Measurements from ENCODE around the gene DHX34.

- TF ChIP-seq ZNF274 (IDR thresholded peaks at IDR 0.05; ENCODE audit: low read depth, low read length) (no peak), YY1 (IDR thresholded peaks at IDR 0.05; ENCODE audit: insufficient read depth, insufficient read length) (no peak), SUZ12 (IDR thresholded peaks at IDR 0.05; ENCODE audit: extremely low read depth, insufficient read depth, insufficient read length) (no peak)
These were observed 40.0 kb downstream of the DHX34 start for GRCh38 chr19:47389150-47389556.

Measured in NT2/D1 (cell line).